Adrenal gland (tissue), 5 donors: Measurements from ENCODE around the gene FOXA1.

Experiments
- POLR2A ChIP-seq, 2 donors: fragments of 450-650 bp; IDR thresholded peaks; one replicate each; pipeline ENCODE4 v1.6.1; 2017; ENCODE audit warnings: antibody characterized with exemption in 2 of 2, mild to moderate bottlenecking in 2 of 2, moderate library complexity in 1 of 2
- TF ChIP-seq, protein P1 (sequence below), 6 experiments: fragments of 450-650 bp in 4 of 6; fragments of 200-600 bp in 2 of 6; sonication (generic) in 1 of 6; IDR thresholded peaks; 1 replicate in 5 of 6; 2 replicates in 1 of 6; pipeline versions ENCODE4 v1.5.1 to v1.8.0; 2016 to 2021; ENCODE audit warnings: antibody characterized with exemption in 6 of 6, mild to moderate bottlenecking in 2 of 6, moderate library complexity in 1 of 6
- donor health status: DM: no; HTN: no; CAD: no.

DNA sequence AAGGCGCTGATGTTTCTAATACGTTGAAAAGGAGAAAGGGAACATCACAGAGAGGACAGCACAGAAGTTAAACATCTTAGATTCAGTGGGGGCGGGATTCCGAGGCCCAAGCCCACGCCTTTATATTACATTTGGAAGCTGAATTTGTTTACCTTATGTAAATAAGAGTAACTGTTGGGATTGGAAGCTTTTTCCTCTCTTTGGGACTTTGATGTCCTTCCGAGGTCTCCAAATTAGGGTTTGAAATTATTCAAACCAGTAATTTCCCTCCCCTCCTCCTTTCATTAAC lies 6.4 kb downstream of the FOXA1 start:
- TF ChIP-seq, protein P1, sequence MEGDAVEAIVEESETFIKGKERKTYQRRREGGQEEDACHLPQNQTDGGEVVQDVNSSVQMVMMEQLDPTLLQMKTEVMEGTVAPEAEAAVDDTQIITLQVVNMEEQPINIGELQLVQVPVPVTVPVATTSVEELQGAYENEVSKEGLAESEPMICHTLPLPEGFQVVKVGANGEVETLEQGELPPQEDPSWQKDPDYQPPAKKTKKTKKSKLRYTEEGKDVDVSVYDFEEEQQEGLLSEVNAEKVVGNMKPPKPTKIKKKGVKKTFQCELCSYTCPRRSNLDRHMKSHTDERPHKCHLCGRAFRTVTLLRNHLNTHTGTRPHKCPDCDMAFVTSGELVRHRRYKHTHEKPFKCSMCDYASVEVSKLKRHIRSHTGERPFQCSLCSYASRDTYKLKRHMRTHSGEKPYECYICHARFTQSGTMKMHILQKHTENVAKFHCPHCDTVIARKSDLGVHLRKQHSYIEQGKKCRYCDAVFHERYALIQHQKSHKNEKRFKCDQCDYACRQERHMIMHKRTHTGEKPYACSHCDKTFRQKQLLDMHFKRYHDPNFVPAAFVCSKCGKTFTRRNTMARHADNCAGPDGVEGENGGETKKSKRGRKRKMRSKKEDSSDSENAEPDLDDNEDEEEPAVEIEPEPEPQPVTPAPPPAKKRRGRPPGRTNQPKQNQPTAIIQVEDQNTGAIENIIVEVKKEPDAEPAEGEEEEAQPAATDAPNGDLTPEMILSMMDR (IDR thresholded peaks at IDR 0.05), result no peak
- no peak for TF ChIP-seq POLR2A (IDR thresholded peaks at IDR 0.05)
